ENCODE data around the gene SSX2IP.
A peak's percentile ranks its signal among the peaks of the same experiment; 100 is the strongest.

GRCh38 chr1:84724128-84724860 lies 34.0 kb upstream of the SSX2IP start:
- TF ChIP-seq CTCF (IDR thresholded peaks at IDR 0.05 in 8 of 11, conservative IDR thresholded peaks at IDR 0.05 in 3 of 11) = peak; percentile 11 to 66 (median 52)
- TF ChIP-seq POLR2AphosphoS5 (IDR thresholded peaks at IDR 0.05) = no peak
